ENCODE results near the gene SCO2. TPM values are rescaled to one million over a fixed set of nuclear protein-coding genes. Genes with fewer than 3 reads are reported as not detected.

Gene SCO2
- total RNA-seq, 1 experiment from 2014 or later, result 7.0 TPM

DNA sequence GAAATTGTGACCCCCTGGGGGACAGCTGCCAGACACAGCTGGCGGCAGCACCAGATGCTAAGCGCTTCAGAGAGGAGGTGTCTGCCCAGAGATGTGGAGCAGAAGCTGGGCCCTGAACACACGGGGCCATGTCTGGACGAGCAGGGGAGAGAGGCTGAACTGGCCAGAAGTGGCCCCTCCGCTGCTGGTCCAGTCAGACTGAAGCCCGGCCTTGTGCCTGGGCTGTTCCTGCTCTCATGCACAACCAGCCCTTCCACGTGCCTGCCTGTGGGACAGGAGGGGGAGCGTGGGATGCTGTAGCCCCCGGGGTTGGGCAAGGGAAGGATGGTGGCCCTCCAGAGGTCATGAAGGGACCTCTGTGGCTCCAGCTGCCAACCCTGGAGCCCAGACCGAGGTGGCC, 42.3 kb downstream of the SCO2 start:
- intact Hi-C loops (cut with micrococcal nuclease), result no loop called here
- Histone ChIP-seq H3K4me1 (ENCODE audit: control insufficient read depth in 1 of 2, insufficient read depth in 2 of 2, low read length in 2 of 2) (peaks cover 8 to 32% of the 10 kb centered on the region in 2 experiments; a peak in 3 of 4 replicates), H3K27ac (ENCODE audit: low read depth, low read length) (no peak overlapping the region), H3K4me3 (replicated peaks in 1 of 2; ENCODE audit: low read depth in 1 of 2, low read length in 2 of 2) (no peak overlapping the region), H3K36me3 (ENCODE audit: control insufficient read depth in 1 of 2, insufficient read depth in 2 of 2, low read length in 2 of 2) (no peaks in the 10 kb centered on the region), H2AFZ (ENCODE audit: low read depth, low read length, poor library complexity, severe bottlenecking) (no peak overlapping the region), H3K79me2 (ENCODE audit: insufficient read depth, low read length) (no peaks in the 10 kb centered on the region), H3K9me3 (ENCODE audit: control insufficient read depth in 1 of 2, insufficient read depth in 1 of 2, low read depth in 1 of 2, low read length in 2 of 2) (no peaks in the 10 kb centered on the region), H3K9ac (ENCODE audit: low read length) (no peak overlapping the region), H3K27me3 (ENCODE audit: insufficient read depth, low read length) (no peaks in the 10 kb centered on the region), H3K4me2 (ENCODE audit: low read length) (no peak overlapping the region), H3K9me2 (ENCODE audit: insufficient read depth) (no peaks in the 10 kb centered on the region), H4K20me1 (ENCODE audit: insufficient read depth) (no peaks in the 10 kb centered on the region)
- DNase-seq (ENCODE audit: low read depth, low spot score) (no peak), ATAC-seq (no peak)
- BruUV-seq (replicated peaks), result no TSS peak
- ChIA-PET RAD21 (ENCODE audit: low non-redundant PET in 1 of 2, low total read pairs in 2 of 2, uncharacterized antibody in 2 of 2, unreplicated experiment in 2 of 2) (no interaction called here), POLR2A (no interaction called here), CTCF (no interaction called here)
- TF ChIP-seq ELF1 (IDR thresholded peaks at IDR 0.05; ENCODE audit: borderline replicate concordance, low read depth) (no peak), POLR2A (IDR thresholded peaks at IDR 0.05; ENCODE audit: borderline replicate concordance, extremely low read depth, insufficient read depth, insufficient read length) (no peak), SP1 (IDR thresholded peaks at IDR 0.05; ENCODE audit: low read depth) (no peak)
- TF ChIP-seq, protein P1, sequence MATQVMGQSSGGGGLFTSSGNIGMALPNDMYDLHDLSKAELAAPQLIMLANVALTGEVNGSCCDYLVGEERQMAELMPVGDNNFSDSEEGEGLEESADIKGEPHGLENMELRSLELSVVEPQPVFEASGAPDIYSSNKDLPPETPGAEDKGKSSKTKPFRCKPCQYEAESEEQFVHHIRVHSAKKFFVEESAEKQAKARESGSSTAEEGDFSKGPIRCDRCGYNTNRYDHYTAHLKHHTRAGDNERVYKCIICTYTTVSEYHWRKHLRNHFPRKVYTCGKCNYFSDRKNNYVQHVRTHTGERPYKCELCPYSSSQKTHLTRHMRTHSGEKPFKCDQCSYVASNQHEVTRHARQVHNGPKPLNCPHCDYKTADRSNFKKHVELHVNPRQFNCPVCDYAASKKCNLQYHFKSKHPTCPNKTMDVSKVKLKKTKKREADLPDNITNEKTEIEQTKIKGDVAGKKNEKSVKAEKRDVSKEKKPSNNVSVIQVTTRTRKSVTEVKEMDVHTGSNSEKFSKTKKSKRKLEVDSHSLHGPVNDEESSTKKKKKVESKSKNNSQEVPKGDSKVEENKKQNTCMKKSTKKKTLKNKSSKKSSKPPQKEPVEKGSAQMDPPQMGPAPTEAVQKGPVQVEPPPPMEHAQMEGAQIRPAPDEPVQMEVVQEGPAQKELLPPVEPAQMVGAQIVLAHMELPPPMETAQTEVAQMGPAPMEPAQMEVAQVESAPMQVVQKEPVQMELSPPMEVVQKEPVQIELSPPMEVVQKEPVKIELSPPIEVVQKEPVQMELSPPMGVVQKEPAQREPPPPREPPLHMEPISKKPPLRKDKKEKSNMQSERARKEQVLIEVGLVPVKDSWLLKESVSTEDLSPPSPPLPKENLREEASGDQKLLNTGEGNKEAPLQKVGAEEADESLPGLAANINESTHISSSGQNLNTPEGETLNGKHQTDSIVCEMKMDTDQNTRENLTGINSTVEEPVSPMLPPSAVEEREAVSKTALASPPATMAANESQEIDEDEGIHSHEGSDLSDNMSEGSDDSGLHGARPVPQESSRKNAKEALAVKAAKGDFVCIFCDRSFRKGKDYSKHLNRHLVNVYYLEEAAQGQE (IDR thresholded peaks at IDR 0.05; ENCODE audit: low read depth), result no peak

Data from HCT116 (cell line).